GM23338 (cell line): ENCODE results near the gene ADCY4. TPM values are rescaled to one million over a fixed set of nuclear protein-coding genes. Genes with fewer than 3 reads are reported as not detected.

Experiments used
- CREB1 ChIP-seq: fragments of 250-450 bp; sonication (Bioruptor Pico); IDR thresholded peaks from 2 replicates; pipeline ENCODE4 v1.5.0; 2020; ENCODE audit warnings: low read depth, mild to moderate bottlenecking, moderate library complexity
- CTCF ChIP-seq, 2 experiments: fragments of 200-600 bp in 1 of 2; sonication (generic) in 1 of 2; conservative IDR thresholded peaks; 2 replicates each; pipeline versions ENCODE4 v1.5.1 to v1.6.1; 2016 to 2017; ENCODE audit warnings: antibody characterized with exemption in 2 of 2, low read depth in 2 of 2, mild to moderate bottlenecking in 2 of 2, moderate library complexity in 1 of 2
- ETS1 ChIP-seq: IDR thresholded peaks from 2 replicates; pipeline ENCODE4 v1.6.1; 2016; ENCODE audit warnings: antibody characterized with exemption
- EZH2phosphoT487 ChIP-seq: fragments of 200-600 bp; sonication (generic); IDR thresholded peaks from one replicate; pipeline ENCODE4 v1.8.1; 2018; ENCODE audit warnings: antibody characterized with exemption; ENCODE audit not compliant: unreplicated experiment
- JUNB ChIP-seq: IDR thresholded peaks from one replicate; pipeline ENCODE4 v1.6.1; 2016; ENCODE audit warnings: antibody characterized with exemption; ENCODE audit not compliant: unreplicated experiment
- POLR2AphosphoS5 ChIP-seq: IDR thresholded peaks from 2 replicates; pipeline ENCODE4 v1.6.1; 2016; ENCODE audit warnings: antibody characterized with exemption, low read depth
- STAT1 ChIP-seq: IDR thresholded peaks from one replicate; pipeline ENCODE4 v1.6.1; 2016; ENCODE audit warnings: antibody characterized with exemption; ENCODE audit not compliant: unreplicated experiment
- ZNF114 ChIP-seq: fragments of 250-450 bp; sonication (Bioruptor Pico); IDR thresholded peaks from 2 replicates; pipeline ENCODE4 v1.5.0; 2020; ENCODE audit warnings: mild to moderate bottlenecking, moderate library complexity
- ZNF331 ChIP-seq: fragments of 250-450 bp; sonication (Bioruptor Pico); IDR thresholded peaks from 2 replicates; pipeline ENCODE4 v1.5.0; 2020; ENCODE audit warnings: low read depth, mild to moderate bottlenecking, moderate library complexity
- ZNF462 ChIP-seq: fragments of 250-450 bp; sonication (Bioruptor Pico); IDR thresholded peaks from 2 replicates; pipeline ENCODE4 v1.5.0; 2020; ENCODE audit warnings: mild to moderate bottlenecking, moderate library complexity
- polyA plus RNA-seq: library from polyadenylated mRNA; unstranded; fragments of >200 nt; fragmentation: Nextera tagmentation; extraction: Ambion mirVana; gene quantifications from 2 replicates; pipeline ENCODE4 v1.2.1, GENCODE V29; 2016
- total RNA-seq: library from RNA; depleted of rRNA; stranded (reverse); fragments of >200 nt; shearing (Covaris generic); gene quantifications from 2 replicates; pipeline ENCODE4 v1.2.3, GENCODE V29; 2014

The ADCY4 gene
- total and polyA plus RNA-seq, 2 experiments from 2014 or later: 0.10 to 0.40 TPM

- TF ChIP-seq ZNF462 (CRISPR knock-in tag) (no peak), STAT1 (no peak), POLR2AphosphoS5 (no peak), ZNF331 (CRISPR knock-in tag) (no peak), EZH2phosphoT487 (no peak), JUNB (no peak), CREB1 (CRISPR knock-in tag) (no peak), ZNF114 (CRISPR knock-in tag) (no peak), CTCF (conservative IDR thresholded peaks at IDR 0.05; ENCODE audit: low read depth in 2 of 2) (no peak), ETS1 (no peak)
These were observed 47.1 kb upstream of the ADCY4 start (continued) for GRCh38 chr14:24382064-24382371.
